ENCODE results near the gene NAA80. TPM values are rescaled to one million over a fixed set of nuclear protein-coding genes. Genes with fewer than 3 reads are reported as not detected.

Gene NAA80
- total and polyA plus RNA-seq, 10 of the 15 experiments (the other 5 are each of a cell fraction or from before 2014, with no cell fraction given) = 0.48 to 12.7 (median 6.7) TPM

DNA sequence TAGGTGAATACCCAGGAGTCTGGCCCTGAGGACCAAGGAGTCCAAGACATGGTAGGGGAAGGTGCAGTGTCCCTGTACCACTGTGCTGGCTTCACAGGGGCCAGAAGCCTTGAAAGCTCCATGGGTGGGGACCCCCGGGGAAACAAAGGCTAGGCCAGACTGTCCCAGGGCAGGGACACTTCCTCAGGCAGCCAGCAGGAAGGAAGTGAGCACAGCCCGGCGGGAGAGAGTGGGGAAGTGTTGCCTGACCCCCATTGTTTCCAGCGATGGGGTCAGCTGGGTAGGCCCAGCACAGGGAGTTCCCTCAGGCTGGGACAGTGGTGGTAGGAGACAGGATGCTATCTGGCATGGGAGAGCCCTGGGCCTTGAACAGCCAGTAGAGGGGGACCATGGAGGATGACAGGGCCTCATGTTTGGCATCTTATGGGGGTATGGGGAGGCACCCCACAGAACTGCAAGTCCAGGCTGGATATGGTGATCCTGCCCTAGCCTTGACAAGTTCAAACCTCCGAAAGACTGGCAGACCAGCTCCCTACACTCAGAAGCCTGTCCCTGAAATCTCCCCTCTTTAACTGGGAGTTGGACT, 24.5 kb upstream of the NAA80 start:
- Histone ChIP-seq H3K27ac (ENCODE audit: control insufficient read depth, insufficient read depth) (no peak overlapping the region), H3K4me3 (no peak overlapping the region), H3K36me3 (ENCODE audit: control insufficient read depth in 2 of 2, insufficient read depth in 2 of 2, low read length in 1 of 2) (peaks cover 0 to 4% of the 10 kb centered on the region in 2 experiments; a peak in 1 of 4 replicates), H3K9ac (ENCODE audit: control insufficient read depth, insufficient read depth, low read length) (no peak overlapping the region), H3K4me2 (ENCODE audit: control insufficient read depth, insufficient read depth) (no peak overlapping the region), H3K9me3 (replicated peaks; ENCODE audit: control insufficient read depth, insufficient read depth, low read length) (no peaks in the 10 kb centered on the region), H4K20me1 (ENCODE audit: control insufficient read depth, insufficient read depth) (no peaks in the 10 kb centered on the region), H2AFZ (ENCODE audit: control insufficient read depth, low read depth, low read length) (no peak overlapping the region), H3K27me3 (replicated peaks in 1 of 2; ENCODE audit: control insufficient read depth in 2 of 2, insufficient read depth in 2 of 2, low read length in 1 of 2) (no peaks in the 10 kb centered on the region), H3K79me2 (ENCODE audit: control insufficient read depth, insufficient read depth, low read length) (peaks cover 19% of the 10 kb centered on the region), H3K4me1 (ENCODE audit: control insufficient read depth, insufficient read depth, low read length) (peaks cover 17% of the 10 kb centered on the region)
- TF ChIP-seq, protein P1, sequence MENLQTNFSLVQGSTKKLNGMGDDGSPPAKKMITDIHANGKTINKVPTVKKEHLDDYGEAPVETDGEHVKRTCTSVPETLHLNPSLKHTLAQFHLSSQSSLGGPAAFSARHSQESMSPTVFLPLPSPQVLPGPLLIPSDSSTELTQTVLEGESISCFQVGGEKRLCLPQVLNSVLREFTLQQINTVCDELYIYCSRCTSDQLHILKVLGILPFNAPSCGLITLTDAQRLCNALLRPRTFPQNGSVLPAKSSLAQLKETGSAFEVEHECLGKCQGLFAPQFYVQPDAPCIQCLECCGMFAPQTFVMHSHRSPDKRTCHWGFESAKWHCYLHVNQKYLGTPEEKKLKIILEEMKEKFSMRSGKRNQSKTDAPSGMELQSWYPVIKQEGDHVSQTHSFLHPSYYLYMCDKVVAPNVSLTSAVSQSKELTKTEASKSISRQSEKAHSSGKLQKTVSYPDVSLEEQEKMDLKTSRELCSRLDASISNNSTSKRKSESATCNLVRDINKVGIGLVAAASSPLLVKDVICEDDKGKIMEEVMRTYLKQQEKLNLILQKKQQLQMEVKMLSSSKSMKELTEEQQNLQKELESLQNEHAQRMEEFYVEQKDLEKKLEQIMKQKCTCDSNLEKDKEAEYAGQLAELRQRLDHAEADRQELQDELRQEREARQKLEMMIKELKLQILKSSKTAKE (IDR thresholded peaks at IDR 0.05; ENCODE audit: low read depth, poor library complexity, severe bottlenecking) = no peak
- TF ChIP-seq HCFC1 (IDR thresholded peaks at IDR 0.05; ENCODE audit: low read length) (no peak), RBBP5 (conservative IDR thresholded peaks at IDR 0.05) (no peak), IKZF1 (conservative IDR thresholded peaks at IDR 0.05) (no peak), FOXK2 (IDR thresholded peaks at IDR 0.05) (no peak)
- TF ChIP-seq, protein P2, sequence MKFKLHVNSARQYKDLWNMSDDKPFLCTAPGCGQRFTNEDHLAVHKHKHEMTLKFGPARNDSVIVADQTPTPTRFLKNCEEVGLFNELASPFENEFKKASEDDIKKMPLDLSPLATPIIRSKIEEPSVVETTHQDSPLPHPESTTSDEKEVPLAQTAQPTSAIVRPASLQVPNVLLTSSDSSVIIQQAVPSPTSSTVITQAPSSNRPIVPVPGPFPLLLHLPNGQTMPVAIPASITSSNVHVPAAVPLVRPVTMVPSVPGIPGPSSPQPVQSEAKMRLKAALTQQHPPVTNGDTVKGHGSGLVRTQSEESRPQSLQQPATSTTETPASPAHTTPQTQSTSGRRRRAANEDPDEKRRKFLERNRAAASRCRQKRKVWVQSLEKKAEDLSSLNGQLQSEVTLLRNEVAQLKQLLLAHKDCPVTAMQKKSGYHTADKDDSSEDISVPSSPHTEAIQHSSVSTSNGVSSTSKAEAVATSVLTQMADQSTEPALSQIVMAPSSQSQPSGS (IDR thresholded peaks at IDR 0.05; ENCODE audit: low read length) = no peak
- in situ Hi-C loops (cut with MboI) (no loop called here), intact Hi-C loops (cut with micrococcal nuclease; ENCODE audit: unreplicated experiment) (loop anchor here (1.0 kb wide), 2 partner anchors 49 to 96 kb away; no protein-coding TSS in a partner anchor)
- DNase-seq (ENCODE audit: low read depth, low spot score) (no peak), ATAC-seq (no peak), FAIRE-seq (no peak)
- ChIA-PET SMC1A (ENCODE audit: uncharacterized antibody, unreplicated experiment) (interaction anchor here (1.0 kb wide), 1 partner anchor 24 kb away, joined by 3 read pairs; the partner anchor contains the start of genes HYAL3 and NAA80), CTCF (interaction anchor here (0.8 to 5.1 kb wide), 14 partner anchors 9 to 129 kb away, joined by 3 to 72 read pairs (median 6); partner anchors contain the start of genes HYAL1, HYAL3, IFRD2 and LSMEM2), RAD21 (ENCODE audit: unreplicated experiment) (interaction anchor here (0.7 to 2.3 kb wide), 4 partner anchors 14 to 45 kb away, joined by 3 to 6 read pairs (median 4); partner anchors contain the start of genes IFRD2 and LSMEM2), POLR2A (no interaction called here)
- BruUV-seq (replicated peaks) = no TSS peak
- 31% methylated on average over 5 of the region's 5 CpGs for WGBS (ENCODE audit: insufficient coverage, insufficient replicate concordance, low lambda C conversion rate, missing lambda C conversion rate)

Data from GM12878 (cell line).